H1 (cell line): Measurements from ENCODE around the gene STK33.
A peak's percentile ranks its signal among the peaks of the same experiment; 100 is the strongest.

Source experiments
- CTCF ChIP-seq, 3 experiments: IDR thresholded peaks; 1 replicate in 2 of 3; 2 replicates in 1 of 3; pipeline versions ENCODE4 v1.5.1 to v1.6.1; 2011; ENCODE audit warnings: low read length in 3 of 3, mild to moderate bottlenecking in 3 of 3, inconsistent platforms in 2 of 3, low read depth in 1 of 3, moderate library complexity in 1 of 3; ENCODE audit not compliant: insufficient read depth in 1 of 3; ENCODE audit errors: control extremely low read depth in 1 of 3
- EGR1 ChIP-seq: IDR thresholded peaks from 2 replicates; pipeline ENCODE4 v1.6.1; 2011; ENCODE audit warnings: low read depth, low read length, borderline replicate concordance
- EP300 ChIP-seq, 2 experiments: IDR thresholded peaks; 1 replicate in 1 of 2; 2 replicates in 1 of 2; pipeline ENCODE4 v1.6.1; 2011 to 2012; ENCODE audit warnings: low read depth in 2 of 2, low read length in 2 of 2, mild to moderate bottlenecking in 2 of 2, borderline replicate concordance in 1 of 2, inconsistent platforms in 1 of 2, moderate library complexity in 1 of 2
- JUND ChIP-seq: IDR thresholded peaks from 2 replicates; pipeline ENCODE4 v1.6.1; 2011; ENCODE audit warnings: mild to moderate bottlenecking, improper control_type of control experiment, low read length
- POLR2A ChIP-seq, 2 experiments: IDR thresholded peaks; 1 replicate in 1 of 2; 2 replicates in 1 of 2; pipeline ENCODE4 v1.6.1; 2011; ENCODE audit warnings: low read depth in 2 of 2, low read length in 2 of 2, mild to moderate bottlenecking in 2 of 2; ENCODE audit errors: control extremely low read depth in 1 of 2
- SIRT6 ChIP-seq: IDR thresholded peaks from one replicate; pipeline ENCODE4 v1.7.1; 2012; ENCODE audit warnings: low read length, inconsistent platforms
- TF ChIP-seq, protein P1 (sequence below): IDR thresholded peaks from 2 replicates; pipeline ENCODE4 v1.6.1; 2012; ENCODE audit warnings: inconsistent platforms

- no peak for TF ChIP-seq POLR2A (IDR thresholded peaks at IDR 0.05; ENCODE audit: control extremely low read depth in 1 of 2, low read depth in 2 of 2, low read length in 2 of 2)
- peak; percentile 12 to 38 (median 30) for TF ChIP-seq CTCF (IDR thresholded peaks at IDR 0.05; ENCODE audit: control extremely low read depth in 1 of 3, insufficient read depth in 1 of 3, low read depth in 1 of 3, low read length in 3 of 3)
- TF ChIP-seq, protein P1, sequence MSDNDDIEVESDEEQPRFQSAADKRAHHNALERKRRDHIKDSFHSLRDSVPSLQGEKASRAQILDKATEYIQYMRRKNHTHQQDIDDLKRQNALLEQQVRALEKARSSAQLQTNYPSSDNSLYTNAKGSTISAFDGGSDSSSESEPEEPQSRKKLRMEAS = no peak
- no peak for TF ChIP-seq EGR1
- TF ChIP-seq EP300 (IDR thresholded peaks at IDR 0.05; ENCODE audit: borderline replicate concordance in 1 of 2, low read depth in 2 of 2, low read length in 2 of 2) = no peak
- no peak for TF ChIP-seq SIRT6
- TF ChIP-seq JUND = no peak
Observed at GRCh38 chr11:8365216-8365941, 228.6 kb downstream of the STK33 start.
